Endothelial cell of umbilical vein (primary cell): ENCODE data around the gene OTOP2. TPM values are rescaled to one million over a fixed set of nuclear protein-coding genes. Genes with fewer than 3 reads are reported as not detected.

Experiments
- BruUV-seq: library from RNA; stranded (reverse); fragments of 400-500 nt; replicated peaks from 2 replicates; lab custom pipeline; 2021; lab: Mats Ljungman, UMichigan
- CTCF ChIA-PET: fragments of 300-600, 350-600 bp; sonication (Branson Sonifier 250); formaldehyde crosslinking; loops from one replicate; lab custom pipeline; 2021; ENCODE audit warnings: antibody characterized with exemption, inconsistent platforms; lab: Charles Lee
- POLR2A ChIA-PET: fragments of 300-600, 350-600 bp; sonication (Branson Sonifier 250); formaldehyde crosslinking; loops from one replicate; lab custom pipeline; 2021; ENCODE audit warnings: antibody characterized with exemption, inconsistent platforms; lab: Charles Lee
- DNase-seq: peaks from one replicate; pipeline ENCODE4 v3.0.0-alpha.2; 2011; ENCODE audit warnings: low read depth, low spot score
- FAIRE-seq: peaks from 2 replicates; lab custom pipeline; 2011; peaks lifted over from hg19 to GRCh38; lab: Jason Lieb, UNC
- H2AFZ ChIP-seq: 2 replicates; pipeline ENCODE4 v1.6.0; 2012; ENCODE audit warnings: low read depth, low read length, control low read depth, inconsistent platforms
- H3K27ac ChIP-seq: 2 replicates; pipeline ENCODE4 v1.5.1; 2011; ENCODE audit warnings: low read depth, mild to moderate bottlenecking, control low read depth, low read length, moderate library complexity; ENCODE audit not compliant: insufficient read depth
- H3K27me3 ChIP-seq, 2 experiments: 2 replicates each; pipeline versions ENCODE4 v1.6.0 to v1.6.1; 2011; ENCODE audit warnings: low read length in 2 of 2, mixed read lengths in 1 of 2; ENCODE audit not compliant: control insufficient read depth in 2 of 2, insufficient read depth in 2 of 2
- H3K36me3 ChIP-seq, 2 experiments: 2 replicates in 1 of 2; 3 replicates in 1 of 2; pipeline ENCODE4 v1.5.1; 2011; ENCODE audit warnings: low read length in 2 of 2, mild to moderate bottlenecking in 1 of 2, moderate library complexity in 1 of 2; ENCODE audit not compliant: control insufficient read depth in 2 of 2, insufficient read depth in 2 of 2; ENCODE audit errors: extremely low read depth in 1 of 2
- H3K4me1 ChIP-seq: 3 replicates; pipeline ENCODE4 v1.5.1; 2011; ENCODE audit warnings: mild to moderate bottlenecking, low read length; ENCODE audit not compliant: control insufficient read depth, insufficient read depth; ENCODE audit errors: extremely low read depth
- H3K4me2 ChIP-seq: 2 replicates; pipeline ENCODE4 v1.6.1; 2011; ENCODE audit warnings: low read length, control low read depth, mixed read lengths; ENCODE audit not compliant: insufficient read depth
- H3K4me3 ChIP-seq, 3 experiments: fragments of 200-600 bp in 1 of 3; sonication (generic), shearing (Covaris generic) in 1 of 3; replicated peaks in 1 of 3; 2 replicates each; pipeline ENCODE4 v1.5.1; 2011 to 2016; ENCODE audit warnings: control low read depth in 3 of 3, low read length in 3 of 3, mild to moderate bottlenecking in 2 of 3, inconsistent platforms in 1 of 3, low read depth in 1 of 3, moderate library complexity in 1 of 3; ENCODE audit not compliant: insufficient read depth in 1 of 3
- H3K79me2 ChIP-seq: 2 replicates; pipeline ENCODE4 v1.6.0; 2012; ENCODE audit warnings: low read length, inconsistent platforms; ENCODE audit not compliant: control insufficient read depth, insufficient read depth
- H3K9ac ChIP-seq: replicated peaks from 2 replicates; pipeline ENCODE3; 2011; ENCODE audit warnings: low read length, control low read depth; ENCODE audit not compliant: insufficient read depth; ENCODE audit errors: extremely low read depth
- H3K9me1 ChIP-seq: replicated peaks from 3 replicates; pipeline ENCODE4 v1.6.0; 2011; ENCODE audit warnings: mild to moderate bottlenecking, low read length; ENCODE audit not compliant: control insufficient read depth, insufficient read depth; ENCODE audit errors: extremely low read depth
- H3K9me3 ChIP-seq: replicated peaks from 2 replicates; pipeline ENCODE4 v1.5.1; 2012; ENCODE audit warnings: low read length, inconsistent platforms; ENCODE audit not compliant: control insufficient read depth, insufficient read depth
- H4K20me1 ChIP-seq: replicated peaks from 2 replicates; pipeline ENCODE3; 2011; ENCODE audit warnings: mild to moderate bottlenecking, low read length; ENCODE audit not compliant: control insufficient read depth, insufficient read depth; ENCODE audit errors: extremely low read depth
- CTCF ChIP-seq, 2 donors: IDR thresholded peaks; 1 replicate in 1 of 2; 2 replicates in 1 of 2; pipeline ENCODE4 v1.5.1; 2011; ENCODE audit warnings: low read length in 2 of 2, mild to moderate bottlenecking in 2 of 2, moderate library complexity in 2 of 2, control low read depth in 1 of 2, inconsistent platforms in 1 of 2, low read depth in 1 of 2; ENCODE audit not compliant: insufficient read depth in 1 of 2; ENCODE audit errors: extremely low read depth in 1 of 2
- EZH2 ChIP-seq: IDR thresholded peaks from 2 replicates; pipeline ENCODE4 v1.6.1; 2012; ENCODE audit warnings: borderline replicate concordance, low read depth, mild to moderate bottlenecking, moderate library complexity, low read length, inconsistent platforms; ENCODE audit not compliant: severe bottlenecking
- FOS ChIP-seq: IDR thresholded peaks from 2 replicates; pipeline ENCODE4 v1.6.1; 2011; ENCODE audit warnings: mild to moderate bottlenecking, low read length, moderate library complexity, borderline replicate concordance; ENCODE audit not compliant: insufficient read depth
- GATA2 ChIP-seq: IDR thresholded peaks from 2 replicates; pipeline ENCODE4 v1.7.0; 2011; ENCODE audit warnings: low read depth, mild to moderate bottlenecking, moderate library complexity, mixed read lengths, low read length; ENCODE audit not compliant: insufficient read length, insufficient read depth
- JUN ChIP-seq: IDR thresholded peaks from 2 replicates; pipeline ENCODE4 v1.6.1; 2011; ENCODE audit warnings: borderline replicate concordance, low read depth; ENCODE audit not compliant: insufficient read length, insufficient read depth
- MYC ChIP-seq: IDR thresholded peaks from one replicate; pipeline ENCODE4 v1.6.1; 2011; ENCODE audit warnings: mild to moderate bottlenecking, low read depth, low read length
- POLR2A ChIP-seq: IDR thresholded peaks from 2 replicates; pipeline ENCODE4 v1.6.1; 2012; ENCODE audit warnings: low read depth, mild to moderate bottlenecking, control low read depth, low read length
- POLR2AphosphoS5 ChIP-seq: IDR thresholded peaks from 2 replicates; pipeline ENCODE4 v1.6.1; 2012; ENCODE audit warnings: low read depth, mild to moderate bottlenecking, control low read depth, low read length, moderate library complexity; ENCODE audit not compliant: insufficient read depth
- dilution Hi-C: fragments of 300-500 bp; cut with MboI; formaldehyde crosslinking; loops from one replicate; pipeline ENCODE4 v1.15.0; 2019; ENCODE audit warnings: low sequenced_read_pairs; ENCODE audit not compliant: extremely low pct_ligation_motif_present
- intact Hi-C: fragments of 100-400 bp; cut with micrococcal nuclease; formaldehyde crosslinking; loops from one replicate; pipeline ENCODE4 v1.10.0; 2022
- polyA plus RNA-seq, 4 experiments: library from polyadenylated mRNA; depleted of rRNA in 3 of 4; stranded (reverse) in 3 of 4; unstranded in 1 of 4; fragments of >200 nt; gene quantifications; 2 replicates each; pipeline versions ENCODE4 v1.2.1 to v1.2.3, GENCODE V29; 2011 to 2012; ENCODE audit warnings: missing spikeins in 1 of 4
- total RNA-seq: library from RNA; stranded (reverse); gene quantifications from 2 replicates; pipeline ENCODE4 v1.2.3, GENCODE V29; 2021
- TF ChIP-seq, protein P1 (sequence below): IDR thresholded peaks from 2 replicates; pipeline ENCODE4 v1.6.1; 2011; ENCODE audit not compliant: insufficient read depth, insufficient read length

The OTOP2 gene
- total and polyA plus RNA-seq, 2 donors (not counting 3 experiments of a cell fraction or from before 2014, with no cell fraction given), result not detected

DNA sequence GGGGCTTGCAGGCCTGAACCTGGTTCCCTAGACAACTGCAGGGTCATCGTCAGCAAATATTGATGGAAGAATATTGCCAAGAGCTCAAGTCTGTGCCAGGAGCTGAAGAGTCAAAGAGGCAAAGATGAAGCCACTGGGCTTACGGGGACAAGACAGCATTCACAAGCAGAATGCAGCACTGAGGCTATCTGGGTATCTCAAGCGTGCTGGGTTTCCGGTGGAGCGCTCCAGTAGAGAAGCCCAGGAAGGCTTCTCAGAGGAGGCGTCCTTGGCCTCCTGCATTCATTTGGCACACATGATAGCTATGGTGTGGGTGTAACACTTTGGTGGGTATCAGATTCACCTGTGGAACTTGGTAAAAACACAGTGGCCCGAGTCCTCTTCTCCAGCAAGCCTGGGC is 33.5 kb upstream of the OTOP2 start:
- H3K79me2 ChIP-seq, result no peaks in the 10 kb centered on the region
- no peaks in the 10 kb centered on the region for H3K9me3 ChIP-seq
- H2AFZ ChIP-seq, result no peak overlapping the region
- BruUV-seq, result no TSS peak
- no peaks in the 10 kb centered on the region for H3K36me3 ChIP-seq
- no peaks in the 10 kb centered on the region for H4K20me1 ChIP-seq
- intact Hi-C loops, result no loop called here
- H3K4me2 ChIP-seq, result no peak overlapping the region
- FAIRE-seq (no peak), DNase-seq (no peak)
- dilution Hi-C loops, result no loop called here
- POLR2A ChIA-PET, result no interaction called here
- no peak overlapping the region for H3K4me3 ChIP-seq
- no peaks in the 10 kb centered on the region for H3K4me1 ChIP-seq
- no peak overlapping the region for H3K27ac ChIP-seq
- peaks cover 31 to 37% of the 10 kb centered on the region in 2 experiments for H3K27me3 ChIP-seq
- TF ChIP-seq, protein P1, sequence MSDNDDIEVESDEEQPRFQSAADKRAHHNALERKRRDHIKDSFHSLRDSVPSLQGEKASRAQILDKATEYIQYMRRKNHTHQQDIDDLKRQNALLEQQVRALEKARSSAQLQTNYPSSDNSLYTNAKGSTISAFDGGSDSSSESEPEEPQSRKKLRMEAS, result no peak
- TF ChIP-seq FOS (no peak), MYC (no peak), POLR2AphosphoS5 (no peak), JUN (no peak), GATA2 (no peak), EZH2 (no peak), POLR2A (no peak), CTCF (IDR thresholded peaks at IDR 0.05; ENCODE audit: extremely low read depth in 1 of 2, insufficient read depth in 1 of 2, low read depth in 1 of 2, low read length in 2 of 2) (no peak)
- CTCF ChIA-PET, result no interaction called here
- H3K9me1 ChIP-seq, result no peaks in the 10 kb centered on the region
- H3K9ac ChIP-seq, result no peak overlapping the region
